ENCODE results near the gene EPS8. TPM values are rescaled to one million over a fixed set of nuclear protein-coding genes. Genes with fewer than 3 reads are reported as not detected.

The EPS8 gene
- total RNA-seq: 10.1 and 15.1 TPM in 2 replicates

GRCh38 chr12:15789220-15790171, at the start of gene EPS8:
TSS of gene EPS8 (minus strand) at chr12:15789388. CDS start at chr12:15682951, 106,437 bp downstream.

Other genes starting within 250 kb of the EPS8 start
- gene STRAP, start 93.0 kb upstream of the EPS8 start, total RNA-seq: 46.8 and 75.7 TPM in 2 replicates
- 46.6 and 57.3 TPM in 2 replicates for gene DERA, start 121.9 kb upstream of the EPS8 start, total RNA-seq